Right lung (tissue), 5 donors: Measurements from ENCODE around the gene RNASE13. TPM values are rescaled to one million over a fixed set of nuclear protein-coding genes. Genes with fewer than 3 reads are reported as not detected.
"Not testable (repeated sequence)": the region's sequence is repeated elsewhere in the genome, so short reads cannot be mapped to it uniquely, and the experiment has no call there.

ENCODE experiments used
- DNase-seq, 2 donors: peaks; one replicate each; pipeline ENCODE4 v3.0.0-alpha.2; 2013
- polyA plus RNA-seq, 5 donors: library from polyadenylated mRNA; unstranded; fragments of 120-200 nt; gene quantifications; one replicate each; pipeline versions ENCODE4 v1.2.1 to v1.2.3, GENCODE V29; 2013; ENCODE audit warnings: inconsistent platforms in 1 of 5, low replicate concordance in 1 of 5; ENCODE audit not compliant: insufficient read length in 5 of 5, insufficient read depth in 1 of 5

The RNASE13 gene
- polyA plus RNA-seq, 5 donors: 0.16 TPM; not detected in 4

DNA sequence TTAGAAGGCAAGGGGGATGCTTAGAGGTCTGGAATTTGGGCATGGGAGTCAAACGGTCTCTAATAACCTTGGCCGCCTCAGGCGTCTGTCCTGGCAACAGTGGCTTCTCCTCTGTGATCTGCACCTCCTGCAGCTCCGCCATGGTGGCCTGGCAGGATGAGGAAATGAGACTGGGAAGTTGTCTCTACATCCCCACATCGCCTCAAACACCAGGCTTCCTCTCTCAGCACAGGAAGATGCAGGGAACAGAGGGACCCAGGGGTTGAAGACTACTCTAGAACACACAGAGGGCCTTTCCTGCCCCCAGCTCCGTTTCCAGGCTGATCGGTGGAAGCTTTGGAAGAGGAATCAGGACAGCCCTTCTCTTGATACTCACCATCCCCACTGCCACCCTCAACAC lies 11.4 kb downstream of the RNASE13 start:
- no peak for DNase-seq

GRCh38 chr14:21022686-21023085 lies 11.9 kb downstream of the RNASE13 start:
- DNase-seq: no peak

GRCh38 chr14:21020977-21021545 lies 13.5 kb downstream of the RNASE13 start:
- DNase-seq: no peak

DNA sequence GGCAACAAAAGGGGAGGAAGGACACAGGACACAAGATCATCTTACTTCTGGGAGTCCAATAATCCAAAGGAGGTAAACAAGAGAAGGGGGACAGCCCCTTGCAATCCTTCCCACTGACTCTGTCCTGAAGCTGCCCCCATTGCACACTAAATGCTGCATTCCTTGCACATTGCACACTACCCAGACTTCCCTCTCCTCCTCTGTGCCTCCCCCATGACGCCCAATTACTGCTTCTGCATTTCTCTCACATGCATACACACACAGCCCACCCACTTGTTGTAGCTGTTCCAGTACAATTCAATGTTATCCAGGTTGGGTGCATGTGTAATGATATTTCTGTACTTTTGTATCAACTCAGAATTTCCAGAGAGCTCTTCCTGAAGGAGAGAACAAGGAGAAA lies 15.2 kb downstream of the RNASE13 start:
- DNase-seq: no peak

DNA sequence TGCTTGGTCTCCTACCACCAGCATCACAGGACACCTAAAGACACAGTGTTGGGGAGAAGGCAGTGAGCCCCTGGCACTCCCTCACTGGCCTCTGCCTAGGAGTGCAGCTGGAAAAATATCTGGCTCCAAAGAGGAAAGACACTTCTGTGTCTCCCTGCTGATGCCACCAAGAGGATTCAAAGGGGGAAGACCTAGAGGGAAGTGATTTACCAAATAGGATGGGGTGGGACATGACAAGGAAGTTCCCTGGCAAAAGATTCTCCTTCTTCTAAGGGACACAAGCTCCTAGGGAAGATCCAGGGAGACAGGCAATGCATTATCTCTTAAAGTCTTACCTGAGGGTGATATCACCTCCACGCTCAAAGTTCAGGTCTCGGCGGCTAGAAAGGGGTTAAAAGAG lies 15.8 kb downstream of the RNASE13 start:
- DNase-seq: no peak

GRCh38 chr14:21018286-21018685 lies 16.3 kb downstream of the RNASE13 start:
- DNase-seq: no peak

GRCh38 chr14:21017528-21018245 lies 16.9 kb downstream of the RNASE13 start:
- DNase-seq: no peak

DNA sequence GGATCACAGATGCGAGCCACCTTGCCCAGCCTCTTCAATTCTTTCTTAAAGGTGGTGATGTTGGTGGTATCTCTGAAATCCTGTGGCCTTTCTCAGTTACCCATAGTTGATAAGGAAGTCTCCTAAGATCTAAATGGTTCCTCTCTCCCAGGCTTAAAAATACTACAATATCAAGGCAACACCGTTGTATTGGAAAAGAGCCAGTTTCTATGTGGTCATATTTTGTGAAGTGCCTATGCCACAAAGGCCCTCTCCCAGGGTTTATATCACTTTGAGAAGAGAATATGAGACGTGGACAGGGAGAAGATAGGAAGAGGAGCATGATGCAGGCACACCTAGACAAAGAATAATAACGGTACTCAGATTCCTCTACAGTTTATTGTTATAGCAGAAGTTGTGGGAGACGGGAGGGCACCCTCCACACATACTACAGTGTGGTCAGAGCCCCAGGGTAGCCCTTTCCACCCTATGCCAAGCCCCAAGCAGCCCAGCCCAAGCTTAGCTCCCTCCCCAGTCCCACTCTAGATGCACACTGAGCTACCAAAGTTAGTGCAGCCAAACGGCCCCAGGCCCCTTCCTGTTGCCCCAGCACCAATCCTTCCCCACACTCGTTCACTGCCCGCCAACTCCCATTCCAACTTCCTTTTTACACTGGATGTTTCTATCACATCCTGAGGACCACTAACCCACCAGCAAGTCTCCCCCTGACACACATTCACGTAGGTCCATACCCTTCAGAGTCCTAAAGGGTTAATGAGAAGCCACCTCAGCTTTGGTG lies 18.0 kb downstream of the RNASE13 start:
- DNase-seq: no peak

DNA sequence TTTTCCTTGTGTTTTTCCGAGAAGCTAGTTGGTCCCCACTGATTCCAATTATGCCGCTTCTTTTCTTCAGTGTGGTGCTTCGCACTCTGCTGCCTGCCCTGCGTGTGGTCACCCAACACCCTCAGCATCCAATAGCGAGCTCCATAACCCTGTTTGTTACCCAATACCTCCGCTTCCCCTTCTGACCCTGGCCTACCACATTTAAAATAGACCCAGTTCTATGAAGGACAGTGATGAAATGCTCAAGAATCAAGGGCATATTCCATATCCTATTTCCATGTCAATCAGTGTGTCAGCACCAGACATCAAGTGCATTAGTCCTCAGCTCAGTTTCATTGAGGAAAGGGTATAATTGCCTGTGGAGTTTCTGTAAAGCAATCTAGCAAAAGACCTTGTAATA lies 19.3 kb downstream of the RNASE13 start:
- DNase-seq: no peak

- DNase-seq: peak; percentile 80 to 87
These were observed 19.8 kb downstream of the RNASE13 start for GRCh38 chr14:21014761-21015190.

GRCh38 chr14:21011136-21011535 lies 23.5 kb downstream of the RNASE13 start:
- DNase-seq: no peak

- not testable (repeated sequence) for DNase-seq
These were observed 24.9 kb downstream of the RNASE13 start for GRCh38 chr14:21009721-21010120.

- DNase-seq: no peak
These were observed 30.7 kb downstream of the RNASE13 start for GRCh38 chr14:21003788-21004346.

GRCh38 chr14:21001218-21001617 lies 33.4 kb downstream of the RNASE13 start:
- no peak for DNase-seq

DNA sequence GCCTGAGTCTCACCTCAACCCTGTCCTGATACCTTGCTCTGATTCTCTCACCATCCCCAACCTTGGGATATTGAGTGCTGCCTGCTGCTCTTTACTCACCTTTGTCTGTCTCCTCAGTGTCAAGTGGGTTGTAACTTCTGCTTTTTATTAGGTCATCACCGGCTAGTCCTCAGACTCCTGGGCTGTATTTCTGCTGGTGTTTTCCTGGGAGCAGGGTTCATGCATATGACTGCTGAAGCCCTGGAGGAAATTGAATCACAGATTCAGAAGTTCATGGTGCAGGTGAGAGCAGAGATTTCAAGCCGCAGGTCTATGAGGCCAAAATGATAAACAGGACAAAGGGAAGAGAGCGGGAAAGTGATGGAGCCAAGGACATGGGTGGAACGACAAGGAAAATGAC lies 35.0 kb downstream of the RNASE13 start:
- DNase-seq: no peak

DNA sequence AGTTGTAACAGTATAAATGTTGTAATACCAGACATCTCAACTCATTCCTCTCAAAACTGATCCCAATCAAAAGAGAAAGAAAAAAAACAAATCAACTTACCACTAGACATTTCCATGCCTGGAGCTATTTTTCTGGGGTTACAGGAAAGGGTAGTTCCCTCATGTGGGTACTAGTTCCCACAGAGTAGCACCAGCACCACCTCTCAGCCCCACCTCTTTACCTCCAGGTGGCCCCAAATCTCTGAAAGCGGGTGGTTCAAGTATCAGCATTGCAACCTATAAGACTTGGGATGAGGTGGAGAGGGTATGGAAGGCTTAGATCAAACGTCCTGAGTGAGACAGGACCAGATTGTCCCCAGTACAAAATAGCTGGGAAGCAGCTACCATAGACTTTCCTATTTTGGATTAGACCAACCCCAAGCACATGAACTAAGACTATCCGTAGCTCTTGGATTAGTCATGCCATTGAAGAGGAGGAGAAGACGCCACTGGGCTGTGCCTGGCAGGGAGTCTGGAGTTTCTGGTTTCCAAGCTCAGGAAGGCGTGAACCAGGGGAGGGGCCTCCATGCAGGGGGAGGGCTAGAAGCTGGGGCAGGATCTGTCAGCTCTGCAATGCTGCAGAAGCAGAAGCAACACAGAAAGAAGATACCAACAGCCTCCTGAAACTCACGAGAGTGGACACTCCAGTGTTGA lies 35.8 kb downstream of the RNASE13 start, which contains the start of gene SLC39A2:
Gene SLC39A2 (plus strand): TSS at position 620 of the 693 bp plus-strand sequence. CDS start 154 bp downstream, outside the sequence.
- no peak for DNase-seq

DNA sequence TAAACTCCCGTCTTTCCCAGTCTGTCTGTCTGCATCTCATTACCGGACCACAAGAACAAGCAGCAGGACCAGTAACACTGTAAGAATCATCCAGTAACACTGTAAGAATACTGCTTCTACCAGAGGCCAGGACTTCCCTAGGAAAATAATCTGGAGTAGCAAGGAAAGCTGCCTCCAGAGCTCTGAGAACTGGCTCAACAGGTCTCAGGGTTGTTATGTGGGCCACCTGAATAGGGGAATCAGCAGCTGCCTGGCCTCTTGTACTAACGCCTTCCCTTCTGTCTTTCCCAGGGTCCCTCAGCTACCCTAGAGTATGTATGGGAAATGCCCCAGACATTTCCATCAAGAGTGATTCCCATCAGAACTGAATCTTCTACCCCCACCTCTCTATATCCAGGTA lies 36.5 kb downstream of the RNASE13 start:
- peak; percentile 38 to 51 for DNase-seq

DNA sequence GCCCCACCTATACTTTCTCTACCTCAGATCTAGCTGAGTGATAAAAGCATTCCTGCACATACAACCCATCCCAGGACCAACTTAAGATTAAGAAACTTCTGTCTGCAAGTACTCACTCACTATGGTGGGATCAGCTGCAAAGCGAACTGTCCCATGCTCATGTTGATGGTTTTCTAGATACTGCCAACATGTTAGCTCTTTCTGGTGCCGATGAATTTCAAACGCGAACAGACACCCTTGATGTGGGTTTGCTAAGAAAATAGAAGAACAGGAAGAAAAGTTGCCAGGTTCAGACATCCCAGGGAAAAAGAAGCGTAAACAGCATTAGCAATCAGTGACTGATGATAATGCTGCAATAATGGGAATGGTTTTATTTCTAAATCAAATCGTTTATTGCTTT lies 37.0 kb downstream of the RNASE13 start:
- no peak for DNase-seq

DNA sequence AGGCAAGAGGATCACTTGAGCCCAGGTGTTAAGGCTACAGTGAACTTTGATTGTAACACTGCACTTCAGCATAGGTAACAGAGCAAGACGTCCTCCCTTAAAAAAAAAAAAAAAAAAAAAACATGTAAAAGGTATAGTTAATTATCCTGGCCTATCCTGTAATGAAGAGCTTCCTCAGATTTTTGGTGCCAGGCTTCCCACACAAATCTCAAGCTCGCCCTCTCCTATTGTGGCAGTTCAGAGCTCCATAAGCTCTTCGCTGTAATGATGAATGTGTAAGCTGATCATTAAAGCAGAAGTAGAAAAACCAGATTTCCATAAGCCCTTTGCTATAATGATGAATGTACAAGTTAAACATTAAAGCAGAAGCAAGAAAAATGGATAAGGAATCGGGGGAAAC lies 37.5 kb downstream of the RNASE13 start:
- DNase-seq: no peak

GRCh38 chr14:20996521-20996920 lies 38.1 kb downstream of the RNASE13 start:
- DNase-seq: no peak

DNA sequence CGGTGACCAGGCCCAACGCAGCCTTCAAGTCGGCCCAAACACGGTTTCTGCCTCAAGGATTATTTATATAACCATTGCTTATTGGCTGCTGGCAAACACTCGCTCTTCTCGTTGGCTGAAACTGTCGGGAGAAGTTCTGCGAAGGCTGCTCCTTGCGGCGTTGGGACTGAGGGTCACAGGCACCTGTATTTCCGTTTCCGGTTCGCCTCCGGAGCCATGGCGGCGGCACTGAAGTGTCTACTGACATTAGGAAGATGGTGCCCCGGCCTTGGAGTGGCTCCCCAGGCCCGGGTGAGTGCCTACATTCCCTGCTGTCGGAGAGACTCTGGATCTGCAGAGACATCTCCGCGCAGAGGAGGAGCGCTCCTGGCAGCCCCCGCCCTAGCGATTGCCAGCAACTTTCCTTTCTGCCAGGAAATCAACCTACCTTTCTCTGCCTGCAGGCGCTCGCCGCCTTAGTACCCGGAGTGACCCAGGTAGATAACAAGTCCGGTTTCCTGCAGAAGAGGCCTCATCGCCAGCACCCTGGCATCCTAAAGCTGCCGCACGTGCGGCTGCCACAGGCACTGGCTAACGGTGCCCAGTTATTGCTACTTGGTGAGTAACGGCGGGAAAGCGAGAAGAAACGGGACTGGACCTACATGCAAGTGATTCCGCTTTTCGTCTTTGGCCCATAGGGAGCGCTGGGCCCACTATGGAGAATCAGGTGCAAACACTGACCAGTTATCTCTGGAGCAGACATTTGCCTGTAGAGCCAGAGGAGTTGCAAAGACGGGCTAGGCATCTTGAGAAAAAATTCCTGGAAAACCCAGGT lies 44.6 kb downstream of the RNASE13 start, which contains the start of gene METTL17:
Gene METTL17 (plus strand): TSS at position 194 of the 814 bp plus-strand sequence. CDS start 23 bp downstream, at position 217.
- DNase-seq: peak; percentile 95 to 96
